Liver (tissue), 9 donors: ENCODE measurements around the gene LRRC45. TPM values are rescaled to one million over a fixed set of nuclear protein-coding genes. Genes with fewer than 3 reads are reported as not detected.

Experiments
- DNase-seq: peaks from one replicate; pipeline ENCODE4 v3.0.0-alpha.2; 2017; ENCODE audit warnings: low spot score
- H3K27ac ChIP-seq, 2 donors: one replicate each; pipeline ENCODE4 v1.7.0; 2013; ENCODE audit warnings: inconsistent platforms in 2 of 2, low read length in 2 of 2, control low read depth in 1 of 2, low read depth in 1 of 2, mild to moderate bottlenecking in 1 of 2
- H3K27me3 ChIP-seq, 4 donors: one replicate each; pipeline versions ENCODE4 v1.6.1 to v1.7.0; 2013; ENCODE audit warnings: low read length in 3 of 4, inconsistent platforms in 1 of 4, mild to moderate bottlenecking in 1 of 4, moderate library complexity in 1 of 4; ENCODE audit not compliant: control insufficient read depth in 4 of 4, insufficient read depth in 4 of 4
- H3K36me3 ChIP-seq, 4 donors: one replicate each; pipeline versions ENCODE4 v1.6.1 to v1.7.0; 2013; ENCODE audit warnings: low read length in 3 of 4, mild to moderate bottlenecking in 3 of 4, low read depth in 1 of 4, moderate library complexity in 1 of 4; ENCODE audit not compliant: control insufficient read depth in 4 of 4, insufficient read depth in 3 of 4
- H3K4me1 ChIP-seq, 4 donors: one replicate each; pipeline versions ENCODE4 v1.6.1 to v1.7.0; 2013; ENCODE audit warnings: low read length in 3 of 4, mild to moderate bottlenecking in 3 of 4, moderate library complexity in 1 of 4; ENCODE audit not compliant: control insufficient read depth in 4 of 4, insufficient read depth in 4 of 4
- H3K4me3 ChIP-seq, 3 donors: one replicate each; pipeline versions ENCODE4 v1.6.1 to v1.7.0; 2013; ENCODE audit warnings: low read length in 3 of 3, control low read depth in 1 of 3, low read depth in 1 of 3, mild to moderate bottlenecking in 1 of 3
- H3K9ac ChIP-seq, 2 donors: one replicate each; pipeline ENCODE4 v1.7.0; 2013; ENCODE audit warnings: low read length in 2 of 2, mild to moderate bottlenecking in 2 of 2, moderate library complexity in 2 of 2, control low read depth in 1 of 2, low read depth in 1 of 2
- H3K9me3 ChIP-seq, 4 donors: one replicate each; pipeline versions ENCODE4 v1.6.1 to v1.7.0; 2013; ENCODE audit warnings: low read length in 3 of 4; ENCODE audit not compliant: control insufficient read depth in 4 of 4
- ATF3 ChIP-seq: IDR thresholded peaks from 2 replicates; pipeline ENCODE4 v1.6.1; 2016; ENCODE audit warnings: antibody characterized with exemption
- EGR1 ChIP-seq, 2 donors: IDR thresholded peaks; 2 replicates each; pipeline ENCODE4 v1.6.1; 2016 to 2018; ENCODE audit warnings: antibody characterized with exemption in 2 of 2, low read depth in 2 of 2
- GABPA ChIP-seq, 2 donors: IDR thresholded peaks in 1 of 2; conservative IDR thresholded peaks in 1 of 2; 2 replicates each; pipeline ENCODE4 v1.6.1; 2016; ENCODE audit warnings: antibody characterized with exemption in 2 of 2, mild to moderate bottlenecking in 1 of 2, moderate library complexity in 1 of 2
- HNF4G ChIP-seq: IDR thresholded peaks from 2 replicates; pipeline ENCODE4 v1.6.1; 2016; ENCODE audit warnings: antibody characterized with exemption
- NR2F2 ChIP-seq: IDR thresholded peaks from 2 replicates; pipeline ENCODE4 v1.6.1; 2016; ENCODE audit warnings: antibody characterized with exemption
- RAD21 ChIP-seq, 2 donors: IDR thresholded peaks; 2 replicates each; pipeline ENCODE4 v1.6.1; 2016; ENCODE audit warnings: antibody characterized with exemption in 2 of 2, mild to moderate bottlenecking in 2 of 2
- TAF1 ChIP-seq: conservative IDR thresholded peaks from 2 replicates; pipeline ENCODE4 v1.6.1; 2016; ENCODE audit warnings: antibody characterized with exemption, mild to moderate bottlenecking
- YY1 ChIP-seq: IDR thresholded peaks from 2 replicates; pipeline ENCODE4 v1.6.1; 2016; ENCODE audit warnings: antibody characterized with exemption, mild to moderate bottlenecking
- WGBS: extraction: QIAGEN DNeasy Blood & Tissue Kit; methylation state at CpG from one replicate; pipeline ENCODE4 v1.1.7; 2013; 5-methylcytosine and 5-hydroxymethylcytosine counted together
- polyA plus RNA-seq, 2 donors: library from polyadenylated mRNA; stranded (reverse) in 1 of 2; unstranded in 1 of 2; fragments of 200-250 nt in 1 of 2; fragments of >200 nt in 1 of 2; fragmentation: Nextera tagmentation in 1 of 2; extraction: Ambion mirVana in 1 of 2; gene quantifications; one replicate each; pipeline versions ENCODE4 v1.2.1 to v1.2.3, GENCODE V29; 2013 to 2015
- total RNA-seq, 2 donors: library from RNA; depleted of rRNA; stranded (reverse); fragments of >200 nt; gene quantifications; one replicate each; pipeline ENCODE4 v1.2.3, GENCODE V29; 2014
- TF ChIP-seq, protein P1 (sequence below): fragments of 150-350 bp; IDR thresholded peaks from 2 replicates; pipeline ENCODE4 v1.5.1; 2017; ENCODE audit warnings: improper control_type of control experiment, low read depth, low read length; ENCODE audit not compliant: missing input control
- TF ChIP-seq, protein P2 (sequence below): IDR thresholded peaks from 2 replicates; pipeline ENCODE4 v1.6.1; 2016; ENCODE audit warnings: antibody characterized with exemption
- TF ChIP-seq, protein P3 (sequence below): IDR thresholded peaks from 2 replicates; pipeline ENCODE4 v1.6.1; 2016; ENCODE audit warnings: antibody characterized with exemption, mild to moderate bottlenecking
- TF ChIP-seq, protein P4 (sequence below): IDR thresholded peaks from 2 replicates; pipeline ENCODE4 v1.6.1; 2016; ENCODE audit warnings: antibody characterized with exemption
- donor health status: healthy.
- donor health status: healthy.
- donor health status: healthy.
- donor health status: healthy.
- donor health status: healthy.

The LRRC45 gene
- total and polyA plus RNA-seq, 4 donors, result 4.0 to 14.1 (median 7.0) TPM

- peak overlapping the region; percentile 15 to 99 for H3K27ac ChIP-seq
- DNase-seq, result no peak
- H3K4me1 ChIP-seq, result peaks cover 14 to 65% (median 42%) of the 10 kb centered on the region in 4 donors
- no peaks in the 10 kb centered on the region for H3K27me3 ChIP-seq
- H3K36me3 ChIP-seq, result peaks cover 0 to 5% (median 1%) of the 10 kb centered on the region in 4 donors
- no peak overlapping the region for H3K9ac ChIP-seq
- H3K9me3 ChIP-seq, result no peaks in the 10 kb centered on the region
- TF ChIP-seq GABPA (IDR thresholded peaks at IDR 0.05 in 1 of 2, conservative IDR thresholded peaks at IDR 0.05 in 1 of 2), result no peak
- no peak for TF ChIP-seq EGR1 (IDR thresholded peaks at IDR 0.05; ENCODE audit: low read depth in 2 of 2)
- TF ChIP-seq, protein P1, sequence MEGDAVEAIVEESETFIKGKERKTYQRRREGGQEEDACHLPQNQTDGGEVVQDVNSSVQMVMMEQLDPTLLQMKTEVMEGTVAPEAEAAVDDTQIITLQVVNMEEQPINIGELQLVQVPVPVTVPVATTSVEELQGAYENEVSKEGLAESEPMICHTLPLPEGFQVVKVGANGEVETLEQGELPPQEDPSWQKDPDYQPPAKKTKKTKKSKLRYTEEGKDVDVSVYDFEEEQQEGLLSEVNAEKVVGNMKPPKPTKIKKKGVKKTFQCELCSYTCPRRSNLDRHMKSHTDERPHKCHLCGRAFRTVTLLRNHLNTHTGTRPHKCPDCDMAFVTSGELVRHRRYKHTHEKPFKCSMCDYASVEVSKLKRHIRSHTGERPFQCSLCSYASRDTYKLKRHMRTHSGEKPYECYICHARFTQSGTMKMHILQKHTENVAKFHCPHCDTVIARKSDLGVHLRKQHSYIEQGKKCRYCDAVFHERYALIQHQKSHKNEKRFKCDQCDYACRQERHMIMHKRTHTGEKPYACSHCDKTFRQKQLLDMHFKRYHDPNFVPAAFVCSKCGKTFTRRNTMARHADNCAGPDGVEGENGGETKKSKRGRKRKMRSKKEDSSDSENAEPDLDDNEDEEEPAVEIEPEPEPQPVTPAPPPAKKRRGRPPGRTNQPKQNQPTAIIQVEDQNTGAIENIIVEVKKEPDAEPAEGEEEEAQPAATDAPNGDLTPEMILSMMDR, result no peak
- TF ChIP-seq, protein P2, sequence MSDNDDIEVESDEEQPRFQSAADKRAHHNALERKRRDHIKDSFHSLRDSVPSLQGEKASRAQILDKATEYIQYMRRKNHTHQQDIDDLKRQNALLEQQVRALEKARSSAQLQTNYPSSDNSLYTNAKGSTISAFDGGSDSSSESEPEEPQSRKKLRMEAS, result no peak
- TF ChIP-seq YY1, result no peak
- no peak for TF ChIP-seq HNF4G
- TF ChIP-seq, protein P3, sequence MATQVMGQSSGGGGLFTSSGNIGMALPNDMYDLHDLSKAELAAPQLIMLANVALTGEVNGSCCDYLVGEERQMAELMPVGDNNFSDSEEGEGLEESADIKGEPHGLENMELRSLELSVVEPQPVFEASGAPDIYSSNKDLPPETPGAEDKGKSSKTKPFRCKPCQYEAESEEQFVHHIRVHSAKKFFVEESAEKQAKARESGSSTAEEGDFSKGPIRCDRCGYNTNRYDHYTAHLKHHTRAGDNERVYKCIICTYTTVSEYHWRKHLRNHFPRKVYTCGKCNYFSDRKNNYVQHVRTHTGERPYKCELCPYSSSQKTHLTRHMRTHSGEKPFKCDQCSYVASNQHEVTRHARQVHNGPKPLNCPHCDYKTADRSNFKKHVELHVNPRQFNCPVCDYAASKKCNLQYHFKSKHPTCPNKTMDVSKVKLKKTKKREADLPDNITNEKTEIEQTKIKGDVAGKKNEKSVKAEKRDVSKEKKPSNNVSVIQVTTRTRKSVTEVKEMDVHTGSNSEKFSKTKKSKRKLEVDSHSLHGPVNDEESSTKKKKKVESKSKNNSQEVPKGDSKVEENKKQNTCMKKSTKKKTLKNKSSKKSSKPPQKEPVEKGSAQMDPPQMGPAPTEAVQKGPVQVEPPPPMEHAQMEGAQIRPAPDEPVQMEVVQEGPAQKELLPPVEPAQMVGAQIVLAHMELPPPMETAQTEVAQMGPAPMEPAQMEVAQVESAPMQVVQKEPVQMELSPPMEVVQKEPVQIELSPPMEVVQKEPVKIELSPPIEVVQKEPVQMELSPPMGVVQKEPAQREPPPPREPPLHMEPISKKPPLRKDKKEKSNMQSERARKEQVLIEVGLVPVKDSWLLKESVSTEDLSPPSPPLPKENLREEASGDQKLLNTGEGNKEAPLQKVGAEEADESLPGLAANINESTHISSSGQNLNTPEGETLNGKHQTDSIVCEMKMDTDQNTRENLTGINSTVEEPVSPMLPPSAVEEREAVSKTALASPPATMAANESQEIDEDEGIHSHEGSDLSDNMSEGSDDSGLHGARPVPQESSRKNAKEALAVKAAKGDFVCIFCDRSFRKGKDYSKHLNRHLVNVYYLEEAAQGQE, result no peak
- no peak for TF ChIP-seq TAF1
- no peak for TF ChIP-seq NR2F2
- no peak for TF ChIP-seq ATF3
- H3K4me3 ChIP-seq, result peak overlapping the region in 2 of 3 donors; percentile 70 to 90
- WGBS, result 42% methylated on average over 8 of the region's 8 CpGs
These were observed 12.4 kb downstream of the LRRC45 start for GRCh38 chr17:82035488-82035887.

DNA sequence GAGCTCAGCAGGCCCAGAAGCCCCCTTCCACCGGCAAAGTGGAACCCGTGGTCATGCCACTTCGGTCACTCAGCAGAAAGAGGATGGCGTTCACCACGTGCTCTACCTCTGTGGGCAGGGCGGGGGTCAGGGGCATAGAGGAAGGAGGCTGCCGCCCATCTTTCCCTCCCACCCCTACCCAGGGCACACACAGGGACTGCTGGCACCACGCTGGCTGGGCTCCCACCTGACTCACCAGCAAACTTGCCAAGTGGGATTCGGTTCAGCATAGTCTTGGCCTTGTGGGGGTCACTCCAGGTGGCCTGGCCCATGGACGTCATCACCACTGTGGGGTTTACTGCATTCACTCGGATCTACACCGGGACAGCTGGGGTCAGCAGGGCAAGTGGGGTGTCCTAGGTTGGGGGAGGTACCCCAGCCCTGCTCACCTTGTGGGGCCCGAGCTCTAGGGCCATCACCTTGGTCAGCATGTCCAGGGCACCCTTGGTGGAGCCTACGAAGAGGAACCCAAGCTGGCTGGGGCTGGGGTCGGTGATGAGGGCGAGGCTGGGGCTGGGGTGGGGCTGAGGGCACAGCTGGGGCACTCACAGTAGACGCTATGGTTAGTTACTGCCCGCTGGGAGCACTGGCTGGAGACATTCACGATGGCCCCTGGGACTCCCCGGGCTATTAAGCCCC, 13.0 kb downstream of the LRRC45 start:
- WGBS, result 38% methylated on average over 20 of the region's 20 CpGs
- peaks cover 18 to 64% (median 41%) of the 10 kb centered on the region in 4 donors for H3K4me1 ChIP-seq

More for the DNA sequence above, 13.0 kb downstream of the LRRC45 start:
- Histone ChIP-seq H3K9ac (peak overlapping the region; percentile 70 to 96), H3K27ac (peak overlapping the region; percentile 90 to 99), H3K27me3 (no peaks in the 10 kb centered on the region), H3K9me3 (no peaks in the 10 kb centered on the region), H3K36me3 (peaks cover 0 to 5% (median 1%) of the 10 kb centered on the region in 4 donors), H3K4me3 (peak overlapping the region; percentile 40 to 90 (median 70))
- TF ChIP-seq TAF1, result no peak
- TF ChIP-seq NR2F2, result no peak
- TF ChIP-seq, protein P1, result no peak
- no peak for TF ChIP-seq GABPA (IDR thresholded peaks at IDR 0.05 in 1 of 2, conservative IDR thresholded peaks at IDR 0.05 in 1 of 2)
- TF ChIP-seq HNF4G, result no peak
- no peak for TF ChIP-seq RAD21 (IDR thresholded peaks at IDR 0.05)
- TF ChIP-seq, protein P4, sequence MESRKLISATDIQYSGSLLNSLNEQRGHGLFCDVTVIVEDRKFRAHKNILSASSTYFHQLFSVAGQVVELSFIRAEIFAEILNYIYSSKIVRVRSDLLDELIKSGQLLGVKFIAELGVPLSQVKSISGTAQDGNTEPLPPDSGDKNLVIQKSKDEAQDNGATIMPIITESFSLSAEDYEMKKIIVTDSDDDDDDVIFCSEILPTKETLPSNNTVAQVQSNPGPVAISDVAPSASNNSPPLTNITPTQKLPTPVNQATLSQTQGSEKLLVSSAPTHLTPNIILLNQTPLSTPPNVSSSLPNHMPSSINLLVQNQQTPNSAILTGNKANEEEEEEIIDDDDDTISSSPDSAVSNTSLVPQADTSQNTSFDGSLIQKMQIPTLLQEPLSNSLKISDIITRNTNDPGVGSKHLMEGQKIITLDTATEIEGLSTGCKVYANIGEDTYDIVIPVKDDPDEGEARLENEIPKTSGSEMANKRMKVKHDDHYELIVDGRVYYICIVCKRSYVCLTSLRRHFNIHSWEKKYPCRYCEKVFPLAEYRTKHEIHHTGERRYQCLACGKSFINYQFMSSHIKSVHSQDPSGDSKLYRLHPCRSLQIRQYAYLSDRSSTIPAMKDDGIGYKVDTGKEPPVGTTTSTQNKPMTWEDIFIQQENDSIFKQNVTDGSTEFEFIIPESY, result no peak
- DNase-seq, result no peak
